ENCODE measurements around the gene RTL10. TPM values are rescaled to one million over a fixed set of nuclear protein-coding genes. Genes with fewer than 3 reads are reported as not detected.

RTL10 gene
- total and polyA plus RNA-seq, 10 of the 15 experiments (the other 5 are each of a cell fraction or from before 2014, with no cell fraction given) = 5.3 to 18.1 (median 10.3) TPM

- H3K9me3 ChIP-seq (replicated peaks; ENCODE audit: control insufficient read depth, insufficient read depth, low read length) = no peaks in the 10 kb centered on the region
- intact Hi-C loops (cut with micrococcal nuclease; ENCODE audit: unreplicated experiment) = no loop called here
- no TSS peak for BruUV-seq (replicated peaks)
- no peak for DNase-seq (ENCODE audit: low read depth, low spot score)
- no peaks in the 10 kb centered on the region for H3K36me3 ChIP-seq (ENCODE audit: control insufficient read depth in 2 of 2, insufficient read depth in 2 of 2, low read length in 1 of 2)
- CTCF ChIA-PET = no interaction called here
- no peak overlapping the region for H3K27ac ChIP-seq (ENCODE audit: control insufficient read depth, insufficient read depth)
- 78% methylated on average over 7 of the region's 7 CpGs for WGBS (ENCODE audit: insufficient coverage, insufficient replicate concordance, low lambda C conversion rate, missing lambda C conversion rate)
- H4K20me1 ChIP-seq (ENCODE audit: control insufficient read depth, insufficient read depth) = no peaks in the 10 kb centered on the region
- in situ Hi-C loops (cut with MboI) = no loop called here
- no peaks in the 10 kb centered on the region for H3K27me3 ChIP-seq (replicated peaks in 1 of 2; ENCODE audit: control insufficient read depth in 2 of 2, insufficient read depth in 2 of 2, low read length in 1 of 2)
- TF ChIP-seq NKRF (conservative IDR thresholded peaks at IDR 0.05) = no peak
- TF ChIP-seq GATAD2B (conservative IDR thresholded peaks at IDR 0.05; ENCODE audit: low read depth) = no peak
- no peak for TF ChIP-seq ATF2 (IDR thresholded peaks at IDR 0.05; ENCODE audit: low read length)
- TF ChIP-seq MLLT1 (IDR thresholded peaks at IDR 0.05) = no peak
- no peak for TF ChIP-seq BCL11A (IDR thresholded peaks at IDR 0.05; ENCODE audit: low read depth, low read length)
- no peak for TF ChIP-seq NFYB (IDR thresholded peaks at IDR 0.05; ENCODE audit: insufficient read depth, low read depth, low read length)
- no peak for TF ChIP-seq SMAD5 (IDR thresholded peaks at IDR 0.05; ENCODE audit: low read depth)
- no peak for TF ChIP-seq SIX5 (IDR thresholded peaks at IDR 0.05; ENCODE audit: low read depth, low read length, severe bottlenecking)
- H3K4me2 ChIP-seq (ENCODE audit: control insufficient read depth, insufficient read depth) = no peak overlapping the region
- POLR2A ChIA-PET = no interaction called here
- ATAC-seq = no peak
- H3K4me1 ChIP-seq (ENCODE audit: control insufficient read depth, insufficient read depth, low read length) = no peaks in the 10 kb centered on the region
- H3K79me2 ChIP-seq (ENCODE audit: control insufficient read depth, insufficient read depth, low read length) = no peaks in the 10 kb centered on the region
- RAD21 ChIA-PET (ENCODE audit: unreplicated experiment) = no interaction called here
- no peak for FAIRE-seq
- H3K4me3 ChIP-seq = no peak overlapping the region
- SMC1A ChIA-PET (ENCODE audit: uncharacterized antibody, unreplicated experiment) = interaction anchor here (1.0 kb wide), 1 partner anchor 52 kb away, joined by 3 read pairs; no protein-coding TSS in a partner anchor
- H2AFZ ChIP-seq (ENCODE audit: control insufficient read depth, low read depth, low read length) = no peak overlapping the region
- no peak overlapping the region for H3K9ac ChIP-seq (ENCODE audit: control insufficient read depth, insufficient read depth, low read length)
These were observed 28.6 kb downstream of the RTL10 start for GRCh38 chr22:19825904-19826618.
